Inflammatory macrophage treated with lipopolysaccharide for 4 hours (primary cell): ENCODE results near the gene PBX4.
A peak's percentile ranks its signal among the peaks of the same experiment; 100 is the strongest.

Experiments used
- DNase-seq: peaks from one replicate; pipeline ENCODE4 v3.0.0-alpha.2; 2020

The PBX4 gene

GRCh38 chr19:19537075-19538048 lies 81.1 kb downstream of the PBX4 start:
- no peak for DNase-seq

- DNase-seq = no peak
Observed at GRCh38 chr19:19535311-19536191, 82.9 kb downstream of the PBX4 start.

- no peak for DNase-seq
Observed at GRCh38 chr19:19534556-19535265, 83.8 kb downstream of the PBX4 start.

GRCh38 chr19:19533841-19534240 lies 84.6 kb downstream of the PBX4 start:
- no peak for DNase-seq

GRCh38 chr19:19532806-19533701 lies 85.4 kb downstream of the PBX4 start:
- DNase-seq = no peak

GRCh38 chr19:19531951-19532805 lies 86.3 kb downstream of the PBX4 start:
- DNase-seq = peak; percentile 71

GRCh38 chr19:19530889-19531288 lies 87.6 kb downstream of the PBX4 start:
- DNase-seq = no peak

- peak; percentile 26 for DNase-seq
Observed at GRCh38 chr19:19530423-19530804, 88.1 kb downstream of the PBX4 start.

- DNase-seq = no peak
Observed at GRCh38 chr19:19529783-19530422, 88.6 kb downstream of the PBX4 start.

- no peak for DNase-seq
Observed at GRCh38 chr19:19528721-19529490, 89.6 kb downstream of the PBX4 start, which contains the start of gene YJEFN3. YJEFN3 (plus strand) TSS chr19:19528911; CDS start chr19:19528933, 22 bp downstream.

GRCh38 chr19:19527674-19528625 lies 90.5 kb downstream of the PBX4 start:
- DNase-seq = no peak

- no peak for DNase-seq
Observed at GRCh38 chr19:19527371-19527656, 91.2 kb downstream of the PBX4 start.

GRCh38 chr19:19526581-19527370 lies 91.7 kb downstream of the PBX4 start:
- DNase-seq = no peak

GRCh38 chr19:19525611-19526380 lies 92.7 kb downstream of the PBX4 start:
- no peak for DNase-seq

GRCh38 chr19:19524053-19524452 lies 94.4 kb downstream of the PBX4 start:
- DNase-seq = no peak

GRCh38 chr19:19523177-19523576 lies 95.3 kb downstream of the PBX4 start:
- no peak for DNase-seq

GRCh38 chr19:19520989-19521388 lies 97.5 kb downstream of the PBX4 start:
- DNase-seq = no peak
